GM23338 (cell line): Measurements from ENCODE around the gene NRIP3. TPM values are rescaled to one million over a fixed set of nuclear protein-coding genes. Genes with fewer than 3 reads are reported as not detected.

Experiments
- ATAC-seq: fragments of 200-7000 bp; cut with Tn5 transposase; 3 replicates; pipeline ENCODE4 v1.9.1; 2020
- DNase-seq: peaks from one replicate; pipeline ENCODE4 v3.0.0-alpha.2; 2015; ENCODE audit warnings: low spot score
- H2AFZ ChIP-seq: fragments of 200-600 bp; sonication (generic); 2 replicates; pipeline ENCODE4 v1.8.0; 2016; ENCODE audit warnings: antibody characterized with exemption, mild to moderate bottlenecking, moderate library complexity
- H3F3A ChIP-seq: fragments of 200-600 bp; sonication (generic); replicated peaks from 2 replicates; pipeline ENCODE4 v1.8.0; 2017; ENCODE audit warnings: antibody characterized with exemption, mixed run types, low read depth
- H3K27ac ChIP-seq: fragments of 200-600 bp; sonication (generic); 2 replicates; pipeline ENCODE4 v1.6.1; 2016; ENCODE audit warnings: low read depth
- H3K27me3 ChIP-seq: fragments of 200-600 bp; sonication (generic); 2 replicates; pipeline ENCODE4 v1.8.0; 2016; ENCODE audit warnings: mild to moderate bottlenecking, mixed run types, moderate library complexity; ENCODE audit not compliant: insufficient read depth
- H3K36me3 ChIP-seq: fragments of 200-600 bp; sonication (generic); 2 replicates; pipeline ENCODE4 v1.8.0; 2016; ENCODE audit warnings: mild to moderate bottlenecking; ENCODE audit not compliant: insufficient read depth
- H3K4me1 ChIP-seq: fragments of 200-600 bp; sonication (generic); 2 replicates; pipeline ENCODE4 v1.8.0; 2016; ENCODE audit warnings: mild to moderate bottlenecking, moderate library complexity; ENCODE audit not compliant: insufficient read depth
- H3K4me2 ChIP-seq: fragments of 200-600 bp; sonication (generic); 2 replicates; pipeline ENCODE4 v1.7.1; 2017; ENCODE audit warnings: mixed run types
- H3K4me3 ChIP-seq: fragments of 200-600 bp; sonication (generic); 2 replicates; pipeline ENCODE4 v1.6.1; 2016; ENCODE audit warnings: mixed run types
- H3K79me2 ChIP-seq: fragments of 200-600 bp; sonication (generic); replicated peaks from 2 replicates; pipeline ENCODE4 v1.8.0; 2017; ENCODE audit warnings: mild to moderate bottlenecking; ENCODE audit not compliant: insufficient read depth
- H3K9me2 ChIP-seq: fragments of 200-600 bp; sonication (generic); 2 replicates; pipeline ENCODE4 v1.8.0; 2017; ENCODE audit not compliant: insufficient read depth
- H4K20me1 ChIP-seq: fragments of 200-600 bp; sonication (generic); replicated peaks from 2 replicates; pipeline ENCODE4 v1.8.0; 2017; ENCODE audit warnings: mild to moderate bottlenecking; ENCODE audit not compliant: insufficient read depth
- H3K27ac Mint-ChIP-seq: 2 replicates; pipeline ENCODE4 v1.8.0; 2020; ENCODE audit warnings: inconsistent platforms, mild to moderate bottlenecking, moderate library complexity, mixed read lengths
- H3K27me3 Mint-ChIP-seq: 3 replicates; pipeline ENCODE4 v1.8.0; 2022; ENCODE audit warnings: low read depth, mild to moderate bottlenecking, moderate library complexity, mixed read lengths, inconsistent platforms; ENCODE audit not compliant: insufficient read depth, poor library complexity
- H3K36me3 Mint-ChIP-seq: 3 replicates; pipeline ENCODE4 v1.8.0; 2021; ENCODE audit warnings: low read depth, mild to moderate bottlenecking, inconsistent platforms, moderate library complexity, mixed read lengths
- H3K4me1 Mint-ChIP-seq: 3 replicates; pipeline ENCODE4 v1.8.0; 2020; ENCODE audit warnings: mild to moderate bottlenecking, inconsistent platforms, mixed read lengths
- H3K4me3 Mint-ChIP-seq: 3 replicates; pipeline ENCODE4 v1.8.0; 2021; ENCODE audit warnings: moderate library complexity, mild to moderate bottlenecking, inconsistent platforms, mixed read lengths
- H3K9me3 Mint-ChIP-seq: 3 replicates; pipeline ENCODE4 v1.8.0; 2020; ENCODE audit warnings: moderate library complexity, mild to moderate bottlenecking, inconsistent platforms, mixed read lengths
- CREB1 ChIP-seq: fragments of 250-450 bp; sonication (Bioruptor Pico); IDR thresholded peaks from 2 replicates; pipeline ENCODE4 v1.5.0; 2020; ENCODE audit warnings: low read depth, mild to moderate bottlenecking, moderate library complexity
- EZH2 ChIP-seq: fragments of 200-600 bp; sonication (generic); IDR thresholded peaks from one replicate; pipeline ENCODE4 v1.8.0; 2017; ENCODE audit warnings: antibody characterized with exemption, mild to moderate bottlenecking, low read depth; ENCODE audit not compliant: unreplicated experiment
- EZH2phosphoT487 ChIP-seq: fragments of 200-600 bp; sonication (generic); IDR thresholded peaks from one replicate; pipeline ENCODE4 v1.8.1; 2018; ENCODE audit warnings: antibody characterized with exemption; ENCODE audit not compliant: unreplicated experiment
- JUNB ChIP-seq: IDR thresholded peaks from one replicate; pipeline ENCODE4 v1.6.1; 2016; ENCODE audit warnings: antibody characterized with exemption; ENCODE audit not compliant: unreplicated experiment
- STAT1 ChIP-seq: IDR thresholded peaks from one replicate; pipeline ENCODE4 v1.6.1; 2016; ENCODE audit warnings: antibody characterized with exemption; ENCODE audit not compliant: unreplicated experiment
- ZNF114 ChIP-seq: fragments of 250-450 bp; sonication (Bioruptor Pico); IDR thresholded peaks from 2 replicates; pipeline ENCODE4 v1.5.0; 2020; ENCODE audit warnings: mild to moderate bottlenecking, moderate library complexity
- polyA plus RNA-seq: library from polyadenylated mRNA; unstranded; fragments of >200 nt; fragmentation: Nextera tagmentation; extraction: Ambion mirVana; gene quantifications from 2 replicates; pipeline ENCODE4 v1.2.1, GENCODE V29; 2016
- total RNA-seq: library from RNA; depleted of rRNA; stranded (reverse); fragments of >200 nt; shearing (Covaris generic); gene quantifications from 2 replicates; pipeline ENCODE4 v1.2.3, GENCODE V29; 2014
- TF ChIP-seq, protein P1 (sequence below): fragments of 250-450 bp; sonication (Bioruptor Pico); IDR thresholded peaks from 2 replicates; pipeline ENCODE4 v1.5.0; 2020; ENCODE audit warnings: mild to moderate bottlenecking, moderate library complexity

The NRIP3 gene
- total and polyA plus RNA-seq, 2 experiments from 2014 or later: 3.0 to 7.9 TPM

DNA sequence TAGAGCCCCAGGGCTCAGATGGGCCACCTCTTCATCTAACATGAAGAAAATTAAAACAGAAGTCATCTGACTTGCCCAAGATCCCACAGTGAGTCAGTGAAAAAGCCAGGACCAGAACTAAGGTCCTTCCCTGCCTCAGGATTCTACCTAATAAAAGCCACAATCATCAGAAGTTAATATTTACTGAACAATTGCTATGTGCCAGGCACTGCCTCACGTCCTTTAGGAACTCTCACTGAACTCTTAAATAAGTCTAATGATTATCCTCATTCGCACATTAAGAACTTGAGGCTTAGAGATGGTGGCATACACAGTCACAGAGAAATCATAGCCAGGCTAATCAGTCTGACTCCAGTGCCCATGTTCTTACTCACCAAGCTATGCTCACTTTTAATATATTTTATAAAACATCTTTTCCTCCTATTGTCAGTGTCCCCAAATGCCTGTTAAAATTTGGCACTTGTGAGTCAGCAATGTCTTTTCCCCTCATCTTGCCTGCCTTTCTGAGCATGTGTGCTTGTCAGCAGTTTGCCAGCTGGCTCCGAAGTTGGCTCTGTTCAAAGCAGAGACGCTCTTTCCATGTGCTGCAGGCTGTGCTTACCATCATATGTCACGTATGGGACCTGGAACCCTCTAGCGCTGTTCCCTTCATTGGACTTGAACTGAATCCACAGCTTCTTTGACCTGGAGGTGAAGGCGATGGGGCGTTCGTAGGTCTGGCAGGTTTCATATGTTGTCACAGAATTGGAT, 21.5 kb upstream of the NRIP3 start:
- Histone ChIP-seq H2AFZ (no peak overlapping the region), H3K4me1 (peaks cover 7% of the 10 kb centered on the region; the same call in 1 of the 2 replicates), H3K27me3 (no peaks in the 10 kb centered on the region), H3K9me2 (no peaks in the 10 kb centered on the region; the same call in 1 of the 2 replicates), H3F3A (no peaks in the 10 kb centered on the region), H3K4me3 (no peak overlapping the region), H3K79me2 (no peaks in the 10 kb centered on the region), H3K27ac (no peak overlapping the region), H3K4me2 (no peak overlapping the region), H4K20me1 (no peaks in the 10 kb centered on the region), H3K36me3 (no peaks in the 10 kb centered on the region)
- H3K4me3 Mint-ChIP-seq: no peak overlapping the region
- H3K4me1 Mint-ChIP-seq: peaks cover 8% of the 10 kb centered on the region
- H3K9me3 Mint-ChIP-seq: no peaks in the 10 kb centered on the region
- H3K27ac Mint-ChIP-seq: no peak overlapping the region
- ATAC-seq (no peak), DNase-seq (no peak)
- no peak for TF ChIP-seq EZH2
- no peak for TF ChIP-seq EZH2phosphoT487
- no peak for TF ChIP-seq JUNB
- TF ChIP-seq STAT1: no peak
- TF ChIP-seq, protein P1, sequence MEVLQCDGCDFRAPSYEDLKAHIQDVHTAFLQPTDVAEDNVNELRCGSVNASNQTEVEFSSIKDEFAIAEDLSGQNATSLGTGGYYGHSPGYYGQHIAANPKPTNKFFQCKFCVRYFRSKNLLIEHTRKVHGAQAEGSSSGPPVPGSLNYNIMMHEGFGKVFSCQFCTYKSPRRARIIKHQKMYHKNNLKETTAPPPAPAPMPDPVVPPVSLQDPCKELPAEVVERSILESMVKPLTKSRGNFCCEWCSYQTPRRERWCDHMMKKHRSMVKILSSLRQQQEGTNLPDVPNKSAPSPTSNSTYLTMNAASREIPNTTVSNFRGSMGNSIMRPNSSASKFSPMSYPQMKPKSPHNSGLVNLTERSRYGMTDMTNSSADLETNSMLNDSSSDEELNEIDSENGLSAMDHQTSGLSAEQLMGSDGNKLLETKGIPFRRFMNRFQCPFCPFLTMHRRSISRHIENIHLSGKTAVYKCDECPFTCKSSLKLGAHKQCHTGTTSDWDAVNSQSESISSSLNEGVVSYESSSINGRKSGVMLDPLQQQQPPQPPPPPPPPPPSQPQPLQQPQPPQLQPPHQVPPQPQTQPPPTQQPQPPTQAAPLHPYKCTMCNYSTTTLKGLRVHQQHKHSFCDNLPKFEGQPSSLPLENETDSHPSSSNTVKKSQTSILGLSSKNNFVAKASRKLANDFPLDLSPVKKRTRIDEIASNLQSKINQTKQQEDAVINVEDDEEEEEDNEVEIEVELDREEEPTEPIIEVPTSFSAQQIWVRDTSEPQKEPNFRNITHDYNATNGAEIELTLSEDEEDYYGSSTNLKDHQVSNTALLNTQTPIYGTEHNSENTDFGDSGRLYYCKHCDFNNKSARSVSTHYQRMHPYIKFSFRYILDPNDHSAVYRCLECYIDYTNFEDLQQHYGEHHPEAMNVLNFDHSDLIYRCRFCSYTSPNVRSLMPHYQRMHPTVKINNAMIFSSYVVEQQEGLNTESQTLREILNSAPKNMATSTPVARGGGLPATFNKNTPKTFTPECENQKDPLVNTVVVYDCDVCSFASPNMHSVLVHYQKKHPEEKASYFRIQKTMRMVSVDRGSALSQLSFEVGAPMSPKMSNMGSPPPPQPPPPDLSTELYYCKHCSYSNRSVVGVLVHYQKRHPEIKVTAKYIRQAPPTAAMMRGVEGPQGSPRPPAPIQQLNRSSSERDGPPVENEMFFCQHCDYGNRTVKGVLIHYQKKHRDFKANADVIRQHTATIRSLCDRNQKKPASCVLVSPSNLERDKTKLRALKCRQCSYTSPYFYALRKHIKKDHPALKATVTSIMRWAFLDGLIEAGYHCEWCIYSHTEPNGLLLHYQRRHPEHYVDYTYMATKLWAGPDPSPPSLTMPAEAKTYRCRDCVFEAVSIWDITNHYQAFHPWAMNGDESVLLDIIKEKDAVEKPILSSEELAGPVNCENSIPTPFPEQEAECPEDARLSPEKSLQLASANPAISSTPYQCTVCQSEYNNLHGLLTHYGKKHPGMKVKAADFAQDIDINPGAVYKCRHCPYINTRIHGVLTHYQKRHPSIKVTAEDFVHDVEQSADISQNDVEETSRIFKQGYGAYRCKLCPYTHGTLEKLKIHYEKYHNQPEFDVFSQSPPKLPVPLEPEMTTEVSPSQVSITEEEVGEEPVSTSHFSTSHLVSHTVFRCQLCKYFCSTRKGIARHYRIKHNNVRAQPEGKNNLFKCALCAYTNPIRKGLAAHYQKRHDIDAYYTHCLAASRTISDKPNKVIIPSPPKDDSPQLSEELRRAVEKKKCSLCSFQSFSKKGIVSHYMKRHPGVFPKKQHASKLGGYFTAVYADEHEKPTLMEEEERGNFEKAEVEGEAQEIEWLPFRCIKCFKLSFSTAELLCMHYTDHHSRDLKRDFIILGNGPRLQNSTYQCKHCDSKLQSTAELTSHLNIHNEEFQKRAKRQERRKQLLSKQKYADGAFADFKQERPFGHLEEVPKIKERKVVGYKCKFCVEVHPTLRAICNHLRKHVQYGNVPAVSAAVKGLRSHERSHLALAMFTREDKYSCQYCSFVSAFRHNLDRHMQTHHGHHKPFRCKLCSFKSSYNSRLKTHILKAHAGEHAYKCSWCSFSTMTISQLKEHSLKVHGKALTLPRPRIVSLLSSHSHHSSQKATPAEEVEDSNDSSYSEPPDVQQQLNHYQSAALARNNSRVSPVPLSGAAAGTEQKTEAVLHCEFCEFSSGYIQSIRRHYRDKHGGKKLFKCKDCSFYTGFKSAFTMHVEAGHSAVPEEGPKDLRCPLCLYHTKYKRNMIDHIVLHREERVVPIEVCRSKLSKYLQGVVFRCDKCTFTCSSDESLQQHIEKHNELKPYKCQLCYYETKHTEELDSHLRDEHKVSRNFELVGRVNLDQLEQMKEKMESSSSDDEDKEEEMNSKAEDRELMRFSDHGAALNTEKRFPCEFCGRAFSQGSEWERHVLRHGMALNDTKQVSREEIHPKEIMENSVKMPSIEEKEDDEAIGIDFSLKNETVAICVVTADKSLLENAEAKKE (CRISPR knock-in tag): no peak
- no peak for TF ChIP-seq CREB1 (CRISPR knock-in tag)
- TF ChIP-seq ZNF114 (CRISPR knock-in tag): no peak
- peaks cover 4% of the 10 kb centered on the region for H3K27me3 Mint-ChIP-seq
- H3K36me3 Mint-ChIP-seq: no peaks in the 10 kb centered on the region
